ENCODE results near the gene GALR2.
"Not testable (repeated sequence)": the region's sequence is repeated elsewhere in the genome, so short reads cannot be mapped to it uniquely, and the experiment has no call there.

The GALR2 gene, protein sequence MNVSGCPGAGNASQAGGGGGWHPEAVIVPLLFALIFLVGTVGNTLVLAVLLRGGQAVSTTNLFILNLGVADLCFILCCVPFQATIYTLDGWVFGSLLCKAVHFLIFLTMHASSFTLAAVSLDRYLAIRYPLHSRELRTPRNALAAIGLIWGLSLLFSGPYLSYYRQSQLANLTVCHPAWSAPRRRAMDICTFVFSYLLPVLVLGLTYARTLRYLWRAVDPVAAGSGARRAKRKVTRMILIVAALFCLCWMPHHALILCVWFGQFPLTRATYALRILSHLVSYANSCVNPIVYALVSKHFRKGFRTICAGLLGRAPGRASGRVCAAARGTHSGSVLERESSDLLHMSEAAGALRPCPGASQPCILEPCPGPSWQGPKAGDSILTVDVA

DNA sequence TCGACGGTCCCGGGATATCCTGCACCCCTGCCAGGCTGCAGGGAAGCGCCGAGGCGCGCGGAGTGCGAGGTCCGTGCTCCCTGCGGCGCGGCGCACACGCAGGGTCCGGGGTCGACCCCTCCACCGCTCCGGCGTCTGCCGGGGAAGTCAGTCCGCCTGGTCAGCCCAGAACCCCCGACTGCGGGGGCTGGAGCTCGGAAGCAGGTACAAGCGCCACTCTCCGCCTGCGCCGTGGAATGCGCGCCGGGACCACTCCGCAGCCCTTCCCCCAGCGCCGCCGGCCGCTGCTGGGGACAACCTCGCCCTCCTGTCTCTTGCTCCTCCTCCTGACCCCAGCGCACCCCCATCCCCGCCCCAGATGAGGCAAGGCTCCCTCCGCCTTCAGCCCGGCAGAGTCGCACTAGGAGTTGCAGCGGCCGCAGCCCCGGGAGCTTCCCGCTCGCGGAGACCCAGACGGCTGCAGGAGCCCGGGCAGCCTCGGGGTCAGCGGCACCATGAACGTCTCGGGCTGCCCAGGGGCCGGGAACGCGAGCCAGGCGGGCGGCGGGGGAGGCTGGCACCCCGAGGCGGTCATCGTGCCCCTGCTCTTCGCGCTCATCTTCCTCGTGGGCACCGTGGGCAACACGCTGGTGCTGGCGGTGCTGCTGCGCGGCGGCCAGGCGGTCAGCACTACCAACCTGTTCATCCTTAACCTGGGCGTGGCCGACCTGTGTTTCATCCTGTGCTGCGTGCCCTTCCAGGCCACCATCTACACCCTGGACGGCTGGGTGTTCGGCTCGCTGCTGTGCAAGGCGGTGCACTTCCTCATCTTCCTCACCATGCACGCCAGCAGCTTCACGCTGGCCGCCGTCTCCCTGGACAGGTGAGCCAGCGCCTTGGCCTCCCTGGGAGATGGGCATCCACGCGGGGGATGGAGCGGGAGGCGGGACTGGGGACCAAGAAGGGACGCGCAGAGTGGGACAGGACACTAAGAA, at the start of gene GALR2:
GALR2 (plus strand) TSS at position 392 of the 974 bp plus-strand sequence; CDS start at position 495, 103 bp downstream.
- peak; percentile 52 for DNase-seq

DNA sequence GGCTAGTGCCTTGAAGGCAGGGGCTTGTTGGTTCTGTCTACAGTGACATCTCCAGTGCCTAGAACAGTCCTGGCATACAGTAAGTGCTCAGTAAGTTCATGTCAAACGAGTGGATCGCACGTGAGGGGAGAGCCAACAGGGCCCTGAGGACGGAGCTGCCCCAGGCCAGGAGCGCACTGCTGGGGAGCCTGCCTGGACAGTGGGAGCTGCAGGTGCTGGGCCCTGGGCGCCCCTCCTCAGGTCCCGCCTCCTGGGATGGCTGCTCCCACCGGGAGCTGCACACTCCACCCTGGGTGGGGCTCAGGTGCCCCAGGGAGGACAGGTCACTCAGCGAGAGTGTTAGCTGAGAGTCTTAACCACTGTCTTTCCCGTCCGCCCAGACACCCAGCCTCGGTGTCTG, 49.3 kb upstream of the GALR2 start:
- no peak for DNase-seq

DNA sequence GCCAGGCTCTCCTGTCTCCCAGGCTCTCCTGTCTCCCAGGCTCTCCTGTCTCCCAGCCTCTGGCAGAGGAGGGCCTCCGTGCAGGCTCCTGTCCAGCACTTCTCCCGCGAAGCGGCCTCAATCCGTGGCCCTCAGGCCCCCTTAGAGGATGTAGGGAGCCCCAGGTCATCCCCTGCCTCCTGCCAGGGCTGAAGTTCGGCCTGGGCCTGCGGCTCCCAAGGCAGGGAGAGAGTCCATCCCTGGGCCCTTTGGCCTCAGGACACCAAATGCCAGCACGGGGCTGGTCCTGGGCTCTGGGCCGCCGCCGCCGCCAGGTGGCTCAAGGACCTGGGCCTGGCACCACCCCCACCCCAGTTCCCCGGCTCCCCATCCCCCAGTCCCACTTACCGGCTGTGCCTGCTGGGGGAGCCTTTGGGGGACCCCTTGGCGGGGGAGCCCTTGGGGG, 47.8 kb upstream of the GALR2 start:
- DNase-seq, result no peak

DNA sequence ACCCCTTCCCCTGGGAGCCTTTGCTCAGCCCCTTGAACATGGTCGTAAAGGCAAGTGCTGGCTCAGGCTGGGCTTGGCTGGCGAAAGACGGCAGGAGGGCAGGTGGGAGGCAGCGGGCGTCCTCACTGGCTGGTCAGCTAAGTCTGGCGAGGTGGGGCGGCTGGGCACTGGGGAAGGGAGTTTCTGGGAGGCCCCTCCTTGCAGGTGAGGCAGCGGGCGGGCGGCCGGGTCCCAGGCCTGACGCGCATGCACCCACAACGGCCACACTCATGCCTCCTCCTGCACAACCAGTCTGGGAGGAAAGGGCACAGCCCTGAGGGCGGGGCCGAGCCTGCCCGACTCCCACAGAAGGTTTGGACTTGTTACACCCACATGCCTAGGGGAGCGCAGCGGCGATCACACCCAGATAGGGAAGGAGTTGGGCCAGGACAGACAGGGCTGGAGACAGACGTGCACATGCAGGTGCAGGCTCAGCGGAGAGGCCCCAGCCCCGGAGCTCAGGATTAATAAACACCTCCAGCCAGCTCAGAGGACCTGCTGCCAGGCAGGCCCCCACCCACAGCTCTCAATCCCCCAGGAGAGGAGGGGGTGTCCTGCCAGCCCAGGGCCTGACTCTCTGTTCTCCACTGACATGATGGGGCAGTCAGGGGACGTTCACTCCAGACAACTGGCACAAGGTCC, 47.3 kb upstream of the GALR2 start, which contains the start of gene EVPL:
EVPL (minus strand) TSS at position 148 of the 681 bp plus-strand sequence; CDS start at position 40, 108 bp downstream.
- DNase-seq, result peak; percentile 87

DNA sequence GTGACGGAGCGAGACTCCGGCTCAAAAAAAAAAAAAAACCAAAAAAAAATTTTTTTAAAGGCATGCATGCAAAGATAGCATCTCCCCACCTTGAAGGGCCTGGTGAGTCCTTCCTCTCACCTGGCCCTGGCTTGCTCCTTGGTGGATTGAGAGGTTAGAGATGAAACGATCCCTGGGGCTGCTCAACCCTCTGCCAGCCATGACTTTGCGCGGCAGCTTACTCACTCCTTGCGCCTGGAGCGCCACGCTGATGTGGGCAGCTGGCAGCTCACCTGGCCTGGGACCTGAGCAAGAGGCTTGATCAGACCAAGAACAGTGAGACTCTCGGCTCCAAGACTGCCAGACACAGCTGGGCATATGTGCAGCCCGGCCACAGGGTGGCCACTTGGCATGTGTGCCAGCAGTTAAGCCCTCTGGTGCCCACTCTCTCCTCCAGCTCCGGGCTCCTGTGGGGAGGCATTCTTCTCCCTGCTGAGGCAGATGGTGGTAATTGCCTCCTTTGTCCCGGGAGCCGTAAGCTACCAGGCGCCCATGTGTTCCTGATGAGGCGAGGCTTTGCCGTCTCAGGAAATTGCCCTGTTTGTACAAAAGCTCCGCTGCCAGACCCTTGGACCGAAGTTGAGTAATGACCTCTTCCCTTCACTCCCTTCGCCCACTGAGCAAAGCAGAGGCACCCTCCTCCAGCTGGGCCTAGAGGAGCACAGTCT, 42.4 kb upstream of the GALR2 start:
- peak; percentile 33 for DNase-seq

DNA sequence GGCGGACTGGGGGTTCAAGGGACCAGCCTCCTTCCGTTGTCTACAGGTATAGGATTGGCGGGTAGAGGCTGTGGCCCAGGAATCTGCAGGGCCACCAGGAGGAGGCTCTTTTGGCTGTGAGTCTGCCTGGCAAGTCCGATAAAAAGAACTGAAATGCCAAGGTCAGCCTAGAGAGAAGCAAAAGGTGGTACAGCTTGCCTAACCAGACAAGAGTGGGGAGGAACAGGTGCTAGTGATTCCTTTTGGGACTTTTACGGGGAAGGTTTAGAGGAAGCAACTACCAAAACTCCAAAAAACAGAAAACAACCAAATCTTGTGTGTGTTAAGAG, 41.8 kb upstream of the GALR2 start:
- no peak for DNase-seq

DNA sequence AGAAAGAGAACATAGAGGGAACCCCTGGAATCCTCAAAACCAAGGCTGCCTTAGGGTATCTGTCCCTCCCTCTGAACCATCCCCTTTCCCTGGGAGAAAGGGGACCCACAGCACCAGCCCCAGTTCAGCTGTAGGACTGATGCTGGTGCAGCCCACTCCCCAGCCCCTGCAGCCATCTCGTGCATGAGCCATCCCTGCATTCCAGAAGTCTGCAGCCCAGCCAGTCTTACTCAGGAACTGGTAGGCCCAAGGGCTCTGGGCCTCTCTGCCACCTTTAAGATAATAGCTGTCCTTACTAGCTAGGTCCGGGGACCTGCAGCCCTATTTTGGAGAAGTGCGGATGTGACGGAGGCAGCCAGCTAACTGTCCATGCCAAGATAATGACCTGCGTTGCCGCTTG, 41.4 kb upstream of the GALR2 start:
- DNase-seq, result no peak

DNA sequence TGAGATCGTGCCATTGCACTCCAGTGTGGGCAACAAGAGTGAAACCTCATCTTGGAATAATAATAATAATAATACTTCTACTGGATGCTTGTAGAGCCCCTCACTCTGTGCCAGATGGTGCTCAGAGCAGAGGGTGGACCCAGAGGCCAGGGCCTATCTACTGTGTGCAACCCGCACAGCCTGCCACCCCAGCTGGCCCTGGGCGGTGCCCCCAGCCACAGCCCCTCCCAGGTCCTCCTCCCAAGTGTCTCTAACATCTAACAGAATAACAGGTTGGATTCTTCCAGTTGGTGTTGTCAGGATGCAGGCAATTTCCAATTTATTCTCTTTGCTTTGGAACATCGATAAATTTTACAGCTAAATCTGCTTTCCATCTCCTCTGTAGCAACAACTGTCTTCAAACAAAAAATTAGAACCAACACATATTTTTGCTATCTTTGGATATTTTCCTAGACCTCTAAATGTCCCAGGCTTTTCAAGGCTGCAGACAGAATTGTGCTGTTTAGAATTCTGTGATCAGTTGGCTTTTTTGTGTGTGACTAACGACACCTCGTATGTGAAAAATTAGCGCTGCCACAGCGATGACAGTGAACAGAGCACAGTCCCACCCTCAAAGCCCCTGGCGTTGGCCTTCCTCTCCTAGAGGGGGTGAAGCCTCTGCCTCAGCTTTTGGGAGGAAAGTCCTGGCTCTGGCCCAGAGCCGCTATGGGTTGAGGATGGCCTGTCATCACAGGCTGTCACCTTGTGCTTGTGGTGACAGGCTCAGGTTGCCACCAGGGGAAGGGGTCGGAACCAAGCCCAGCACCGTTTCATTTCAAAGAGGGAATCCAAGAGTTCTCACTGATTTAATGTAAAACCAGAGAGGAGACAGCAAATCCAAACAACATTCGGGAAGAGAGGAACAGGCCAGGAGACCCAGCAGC, 39.9 kb upstream of the GALR2 start:
- DNase-seq, result peak; percentile 90

DNA sequence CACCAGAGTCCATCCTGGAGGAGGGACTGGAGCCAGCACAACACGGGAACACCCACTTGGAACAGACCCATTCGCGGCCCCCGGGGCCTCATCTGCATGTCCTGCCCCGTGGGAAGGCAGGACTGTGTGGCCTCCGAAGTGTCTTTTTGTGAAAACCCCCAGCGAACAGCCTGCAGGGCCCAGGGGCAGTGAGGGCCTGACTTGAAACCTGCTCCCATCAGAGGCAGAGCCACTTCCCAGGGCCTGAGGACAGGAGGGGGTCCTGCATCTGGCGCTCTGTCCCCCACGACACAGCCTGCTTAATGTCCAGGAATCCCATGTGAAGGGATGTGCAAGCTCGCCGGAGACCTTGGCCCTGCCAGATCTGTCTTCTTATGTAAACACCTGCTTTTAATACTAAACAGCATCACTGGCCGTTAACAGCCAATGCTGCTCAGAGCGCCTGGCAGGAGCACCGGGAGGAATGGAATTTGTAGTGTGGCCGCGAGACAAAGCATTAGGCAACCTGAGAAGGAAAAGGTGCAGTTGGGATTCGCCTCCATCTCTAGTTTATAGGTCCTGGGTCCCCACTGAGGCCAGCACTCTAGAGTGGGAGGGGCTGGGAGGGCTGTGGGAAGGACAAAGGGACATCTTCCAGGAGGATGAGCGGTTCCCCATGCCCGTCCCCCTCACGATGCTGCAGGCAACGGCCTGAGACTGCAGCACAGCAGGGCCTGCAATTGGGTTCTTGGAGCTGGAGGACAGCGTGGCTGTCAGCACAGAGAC, 37.9 kb upstream of the GALR2 start:
- DNase-seq, result no peak

DNA sequence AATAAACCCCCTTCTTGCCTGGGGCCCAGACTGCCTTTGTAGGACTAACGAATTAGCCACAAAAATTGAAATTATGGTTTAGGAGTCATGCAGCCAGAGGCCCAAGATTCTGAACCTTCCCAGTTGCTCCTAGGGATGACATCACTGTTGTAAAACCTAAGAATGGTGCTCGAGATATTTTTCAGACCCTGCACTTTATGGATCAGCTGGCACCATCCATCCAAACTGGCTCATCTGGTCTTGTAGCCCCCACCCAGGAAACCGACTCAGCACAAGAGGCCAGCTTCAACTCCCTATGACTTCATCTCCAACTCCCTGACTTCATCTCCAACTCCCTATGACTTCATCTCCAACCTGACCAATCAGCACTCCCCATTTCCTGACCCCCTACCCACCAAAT, 36.5 kb upstream of the GALR2 start:
- DNase-seq, result no peak

DNA sequence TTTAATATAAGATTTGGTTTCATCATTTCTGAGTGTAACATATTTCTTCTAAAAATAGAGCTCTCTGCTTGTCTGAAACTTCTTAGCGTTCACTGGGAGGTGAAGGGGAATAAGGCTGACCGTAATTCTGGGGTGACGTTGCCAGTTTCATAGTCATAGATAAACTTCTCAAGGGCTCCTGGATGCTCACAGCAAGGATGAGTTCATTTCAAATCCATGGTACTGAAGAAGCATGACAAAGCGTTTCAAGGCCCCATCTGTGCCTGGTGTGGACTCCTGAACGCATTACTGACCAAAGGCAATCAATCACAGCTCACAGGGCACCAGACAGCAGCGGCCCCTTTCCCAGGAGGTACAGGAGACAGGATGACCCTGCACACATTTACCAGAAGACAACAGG, 35.5 kb upstream of the GALR2 start:
- no peak for DNase-seq

DNA sequence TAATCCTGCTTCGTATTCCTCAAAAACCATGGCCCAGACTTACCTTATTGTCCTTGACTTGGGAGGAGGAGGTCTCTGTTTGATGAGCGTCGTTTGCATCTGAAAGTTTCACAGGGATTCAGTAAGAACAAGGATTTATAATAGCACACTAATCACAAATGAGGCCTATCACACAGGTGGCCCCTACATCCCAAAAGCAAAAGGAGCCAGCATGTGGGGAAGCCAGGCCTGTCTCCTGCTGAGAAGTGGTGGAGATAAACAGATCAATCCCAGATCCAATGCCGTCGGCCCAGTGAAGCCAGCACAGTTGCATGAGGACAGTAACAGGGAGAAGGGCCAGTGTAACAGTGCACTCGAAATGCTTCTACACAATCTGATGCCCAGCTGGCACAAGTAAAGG, 34.2 kb upstream of the GALR2 start:
- DNase-seq, result no peak

DNA sequence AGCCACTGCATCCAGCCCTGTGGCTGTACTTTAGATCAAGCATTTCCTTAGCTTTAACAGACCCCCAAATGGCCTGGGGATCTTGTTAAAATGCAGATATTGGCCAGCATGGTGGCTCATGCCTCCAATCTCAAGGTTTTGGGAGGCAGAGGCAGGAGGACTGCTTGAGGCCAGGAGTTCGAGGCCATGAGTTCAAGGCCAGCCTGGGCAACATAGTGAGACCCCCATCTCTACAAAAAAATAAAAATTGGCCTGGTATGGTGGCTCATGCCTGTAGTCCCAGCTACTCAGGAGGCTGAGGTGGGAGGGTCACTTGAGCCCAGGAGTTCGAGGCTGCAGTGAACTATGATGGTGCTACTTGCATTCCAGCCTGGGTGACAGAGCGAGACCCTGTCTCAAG, 31.7 kb upstream of the GALR2 start:
- not testable (repeated sequence) for DNase-seq

DNA sequence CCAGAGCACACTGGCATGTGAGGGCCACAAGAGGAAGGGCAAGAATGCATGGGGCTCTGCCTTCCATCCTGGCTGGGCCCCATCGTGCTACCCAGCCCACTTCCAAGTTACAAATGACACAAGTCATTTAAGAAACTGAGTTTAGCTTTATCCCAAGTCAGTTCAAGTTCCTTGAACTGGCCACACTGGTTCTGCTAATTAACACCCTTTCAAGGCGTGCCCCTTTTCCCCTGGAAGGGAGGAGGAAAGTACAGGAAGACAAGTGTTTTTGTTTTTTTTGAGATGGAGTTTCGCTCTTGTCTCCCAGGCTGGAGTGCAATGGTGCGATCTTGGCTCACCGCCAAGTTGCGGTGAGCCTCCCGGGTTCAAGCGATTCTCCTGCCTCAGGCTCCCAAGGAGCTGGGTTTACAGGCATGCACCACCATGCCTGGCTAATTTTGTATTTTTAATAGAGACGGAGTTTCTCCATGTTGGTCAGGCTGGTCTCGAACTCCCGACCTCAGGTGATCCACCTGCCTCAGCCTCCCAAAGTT, 30.0 kb upstream of the GALR2 start:
- not testable (repeated sequence) for DNase-seq

DNA sequence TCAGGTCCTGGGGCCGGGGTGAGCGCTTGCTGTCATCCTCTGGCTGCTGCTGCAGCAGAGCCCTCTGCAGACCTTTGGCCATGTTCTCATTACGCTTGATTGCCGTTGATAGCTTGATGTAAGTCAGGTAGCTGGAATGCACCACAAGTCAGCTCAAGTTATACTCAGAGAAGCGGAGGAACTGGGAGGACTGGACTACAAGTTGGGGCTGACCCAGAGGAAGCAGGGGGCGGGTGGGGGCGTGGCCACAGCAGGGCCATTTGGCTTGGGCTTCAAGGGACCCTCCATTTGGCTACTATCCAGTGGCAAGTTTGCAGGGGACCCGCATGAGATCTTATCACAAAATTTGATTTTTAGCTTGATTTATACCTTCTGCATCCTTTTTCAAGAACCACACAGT, 28.5 kb upstream of the GALR2 start:
- DNase-seq, result no peak

DNA sequence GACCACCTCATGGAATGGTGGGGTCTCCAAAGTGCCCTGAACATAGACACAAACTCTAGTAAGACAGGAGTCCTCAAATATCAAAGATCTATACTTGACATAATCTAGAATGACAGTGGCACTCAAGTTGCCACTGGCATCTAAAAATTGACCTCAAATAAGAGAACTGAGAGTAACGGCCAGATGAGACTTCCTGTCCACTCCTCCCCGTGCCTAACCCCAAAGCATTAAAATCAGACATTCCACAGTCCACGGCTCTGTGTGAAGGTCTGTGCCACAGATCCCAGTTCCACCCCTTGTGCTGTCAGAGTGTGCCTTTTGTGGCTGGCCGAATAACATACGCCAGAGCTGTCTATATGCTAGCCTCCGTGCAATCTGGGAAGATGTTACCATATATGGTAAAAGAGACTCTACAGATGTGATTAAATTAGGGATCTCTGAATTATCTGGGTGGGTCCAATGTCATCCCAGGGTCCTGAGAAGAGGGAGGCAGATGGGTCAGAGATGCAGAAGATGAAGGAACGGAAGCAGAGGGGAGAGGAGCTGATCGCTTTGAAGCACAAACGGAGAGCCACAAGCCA, 26.5 kb upstream of the GALR2 start:
- DNase-seq, result no peak

DNA sequence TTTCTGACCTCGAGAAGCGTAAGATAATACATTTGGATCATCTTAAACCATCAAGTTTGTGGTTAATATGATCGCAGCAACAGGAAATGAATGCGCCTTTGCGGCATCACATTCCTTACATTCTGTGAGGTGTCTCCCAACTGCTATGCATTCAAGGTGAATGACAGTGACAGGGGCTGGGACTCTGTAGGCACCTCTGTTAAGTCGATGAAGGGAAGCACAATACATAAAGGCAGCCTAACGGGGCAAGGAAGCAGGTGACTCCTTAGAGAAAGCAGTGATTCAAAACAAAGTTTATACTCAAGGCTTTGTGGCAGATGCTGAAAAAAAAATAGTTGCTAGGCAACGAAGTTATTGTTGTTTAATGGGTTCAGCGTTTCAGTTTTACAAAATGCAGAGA, 25.9 kb upstream of the GALR2 start:
- DNase-seq, result no peak

DNA sequence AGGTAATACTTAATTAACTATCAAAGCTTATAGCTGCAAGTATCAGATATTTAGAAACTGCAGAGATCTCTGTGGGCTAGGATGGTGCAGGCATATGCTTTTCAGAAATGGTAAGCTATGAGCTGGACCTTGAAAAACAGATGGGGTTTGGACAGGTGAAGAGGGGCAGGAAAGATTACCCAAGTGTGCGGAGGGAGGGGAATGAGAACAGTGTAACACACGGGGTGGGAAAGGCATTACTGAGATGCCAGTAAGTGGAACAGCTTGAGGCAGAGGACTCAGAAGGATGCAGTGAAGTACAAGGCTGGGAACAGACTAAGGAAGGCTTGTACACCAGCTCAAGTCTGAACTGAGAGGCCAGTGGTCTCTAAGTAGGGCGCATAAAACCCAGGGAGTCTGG, 25.3 kb upstream of the GALR2 start:
- no peak for DNase-seq

DNA sequence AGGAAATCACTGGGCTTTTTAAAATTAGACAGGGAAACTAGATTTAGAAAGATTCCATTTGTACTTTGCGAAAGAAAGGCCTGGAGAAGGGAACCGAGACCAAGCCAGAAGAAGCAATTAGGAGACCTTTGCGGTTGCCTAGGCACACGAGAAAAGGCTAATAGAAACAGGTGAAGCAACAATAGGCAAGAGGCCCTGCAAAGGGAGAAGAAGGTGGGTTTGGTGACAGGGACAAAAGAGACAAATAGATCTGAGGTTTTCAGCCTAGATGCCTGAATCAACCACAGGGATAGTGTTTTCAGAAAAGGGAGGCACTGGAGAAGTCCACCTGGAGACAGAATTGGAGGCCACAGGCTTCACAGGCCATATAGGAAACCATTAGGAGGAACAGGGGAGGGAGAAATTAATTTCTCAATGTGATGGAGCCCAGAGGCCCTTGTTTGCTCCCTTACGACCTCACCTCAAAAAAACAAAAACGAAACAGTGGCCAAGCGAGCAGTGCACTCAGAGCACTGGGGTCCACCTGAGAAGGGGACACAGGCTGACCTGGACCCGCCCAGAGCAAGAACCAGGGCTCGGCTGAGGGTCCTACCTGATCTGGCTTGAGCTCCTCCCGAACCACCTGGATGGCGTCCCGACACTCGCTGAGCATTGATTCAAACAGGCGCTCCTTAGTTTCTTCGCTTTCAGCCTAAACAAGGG, 24.6 kb upstream of the GALR2 start:
- no peak for DNase-seq
